OCI-LY1 (cell line): ENCODE results near the gene RALB.
"Not testable (repeated sequence)": the region's sequence is repeated elsewhere in the genome, so short reads cannot be mapped to it uniquely, and the experiment has no call there.

Experiments used
- H2AFZ ChIP-seq: fragments of 200-600 bp; sonication (generic), shearing (Covaris generic); 2 replicates; pipeline ENCODE4 v1.6.0; 2014; ENCODE audit warnings: antibody characterized with exemption, mild to moderate bottlenecking, low read length
- H3F3A ChIP-seq: fragments of 200-600 bp; sonication (generic), shearing (Covaris generic); 2 replicates; pipeline ENCODE4 v1.6.0; 2014; ENCODE audit warnings: mild to moderate bottlenecking, antibody characterized with exemption, low read length, moderate library complexity; ENCODE audit not compliant: insufficient read depth
- H3K27ac ChIP-seq: fragments of 200-600 bp; sonication (generic); 2 replicates; pipeline ENCODE4 v1.5.1; 2014; ENCODE audit warnings: low read length, mixed run types, mild to moderate bottlenecking, low read depth; ENCODE audit not compliant: poor library complexity, severe bottlenecking
- H3K27me3 ChIP-seq: fragments of 200-600 bp; sonication (generic); 2 replicates; pipeline ENCODE4 v1.6.0; 2014; ENCODE audit warnings: antibody characterized with exemption, mild to moderate bottlenecking, low read length, moderate library complexity; ENCODE audit not compliant: insufficient read depth
- H3K36me3 ChIP-seq: fragments of 200-600 bp; sonication (generic); 2 replicates; pipeline ENCODE4 v1.6.1; 2014; ENCODE audit warnings: mild to moderate bottlenecking, antibody characterized with exemption, low read length, moderate library complexity, mixed read lengths; ENCODE audit not compliant: insufficient read depth
- H3K4me1 ChIP-seq: fragments of 200-600 bp; sonication (generic); 2 replicates; pipeline ENCODE4 v1.5.1; 2014; ENCODE audit warnings: mild to moderate bottlenecking, low read length, moderate library complexity; ENCODE audit not compliant: insufficient read depth, severe bottlenecking
- H3K4me2 ChIP-seq: fragments of 200-600 bp; sonication (generic), shearing (Covaris generic); 2 replicates; pipeline ENCODE4 v1.6.1; 2014; ENCODE audit warnings: low read length
- H3K4me3 ChIP-seq: fragments of 200-600 bp; sonication (generic); 2 replicates; pipeline ENCODE4 v1.5.1; 2014; ENCODE audit warnings: low read length, low read depth, mild to moderate bottlenecking, mixed read lengths; ENCODE audit not compliant: poor library complexity, severe bottlenecking
- H3K79me2 ChIP-seq: fragments of 200-600 bp; shearing (Covaris generic); 2 replicates; pipeline ENCODE4 v1.6.1; 2016; ENCODE audit warnings: mixed run types, low read length, mixed read lengths; ENCODE audit not compliant: insufficient read depth
- H3K9ac ChIP-seq: fragments of 200-600 bp; sonication (generic), shearing (Covaris generic); 2 replicates; pipeline ENCODE4 v1.6.1; 2014; ENCODE audit warnings: mild to moderate bottlenecking, low read length, mixed read lengths
- H3K9me2 ChIP-seq: fragments of 200-600 bp; sonication (generic), shearing (Covaris generic); 2 replicates; pipeline ENCODE4 v1.6.1; 2014; ENCODE audit warnings: low read depth, mild to moderate bottlenecking, low read length, mixed read lengths
- H3K9me3 ChIP-seq: fragments of 200-600 bp; shearing (Covaris generic); 2 replicates; pipeline ENCODE4 v1.6.1; 2014; ENCODE audit warnings: low read length, mixed read lengths
- H4K20me1 ChIP-seq: fragments of 200-600 bp; sonication (generic), shearing (Covaris generic); 2 replicates; pipeline ENCODE4 v1.6.0; 2016; ENCODE audit warnings: mild to moderate bottlenecking, low read length; ENCODE audit not compliant: insufficient read depth
- EZH2 ChIP-seq: fragments of 200-600 bp; sonication (generic), shearing (Covaris generic); IDR thresholded peaks from 2 replicates; pipeline ENCODE4 v1.8.0; 2017; ENCODE audit warnings: borderline replicate concordance, mixed run types, mild to moderate bottlenecking, antibody characterized with exemption, low read length, moderate library complexity, mixed read lengths
- TF ChIP-seq, protein P1 (sequence below): fragments of 200-600 bp; sonication (generic), shearing (Covaris generic); IDR thresholded peaks from 2 replicates; pipeline ENCODE4 v1.5.1; 2017; ENCODE audit warnings: mild to moderate bottlenecking, antibody characterized with exemption, low read length, moderate library complexity, mixed read lengths

The RALB gene

DNA sequence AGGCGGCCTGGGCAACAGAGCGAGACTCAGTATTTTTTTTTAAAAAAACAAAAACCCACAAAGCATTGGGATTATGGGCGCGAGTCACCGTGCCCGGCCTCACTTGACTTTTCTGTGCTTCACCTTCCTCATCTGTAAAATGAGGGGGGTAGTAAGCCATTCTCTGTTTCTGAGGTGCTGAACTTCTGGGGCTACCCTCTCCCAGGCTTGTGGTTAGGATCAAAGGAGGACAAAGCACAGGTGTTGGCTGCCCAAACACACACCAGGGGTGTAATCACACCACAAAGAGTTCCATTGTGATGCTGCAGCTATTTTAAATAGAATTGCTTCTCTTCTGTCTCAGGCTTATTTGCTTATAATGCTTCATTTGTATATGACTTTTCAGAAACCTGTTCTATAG is 57.5 kb downstream of the RALB start:
- no peaks in the 10 kb centered on the region for H3K79me2 ChIP-seq
- H3K27ac ChIP-seq: peak overlapping the region; percentile 95
- H3K36me3 ChIP-seq: no peaks in the 10 kb centered on the region
- no peaks in the 10 kb centered on the region for H3K27me3 ChIP-seq
- peaks cover 5% of the 10 kb centered on the region; the same call in 1 of the 2 replicates for H3F3A ChIP-seq
- no peaks in the 10 kb centered on the region for H4K20me1 ChIP-seq
- H3K9me3 ChIP-seq: no peaks in the 10 kb centered on the region
- no peak overlapping the region for H2AFZ ChIP-seq
- H3K4me1 ChIP-seq: peaks cover 72% of the 10 kb centered on the region
- H3K4me2 ChIP-seq: peak overlapping the region; percentile 36
- peak overlapping the region; percentile 33; the same call in 1 of the 2 replicates for H3K9ac ChIP-seq
- no peak for TF ChIP-seq EZH2
- TF ChIP-seq, protein P1, sequence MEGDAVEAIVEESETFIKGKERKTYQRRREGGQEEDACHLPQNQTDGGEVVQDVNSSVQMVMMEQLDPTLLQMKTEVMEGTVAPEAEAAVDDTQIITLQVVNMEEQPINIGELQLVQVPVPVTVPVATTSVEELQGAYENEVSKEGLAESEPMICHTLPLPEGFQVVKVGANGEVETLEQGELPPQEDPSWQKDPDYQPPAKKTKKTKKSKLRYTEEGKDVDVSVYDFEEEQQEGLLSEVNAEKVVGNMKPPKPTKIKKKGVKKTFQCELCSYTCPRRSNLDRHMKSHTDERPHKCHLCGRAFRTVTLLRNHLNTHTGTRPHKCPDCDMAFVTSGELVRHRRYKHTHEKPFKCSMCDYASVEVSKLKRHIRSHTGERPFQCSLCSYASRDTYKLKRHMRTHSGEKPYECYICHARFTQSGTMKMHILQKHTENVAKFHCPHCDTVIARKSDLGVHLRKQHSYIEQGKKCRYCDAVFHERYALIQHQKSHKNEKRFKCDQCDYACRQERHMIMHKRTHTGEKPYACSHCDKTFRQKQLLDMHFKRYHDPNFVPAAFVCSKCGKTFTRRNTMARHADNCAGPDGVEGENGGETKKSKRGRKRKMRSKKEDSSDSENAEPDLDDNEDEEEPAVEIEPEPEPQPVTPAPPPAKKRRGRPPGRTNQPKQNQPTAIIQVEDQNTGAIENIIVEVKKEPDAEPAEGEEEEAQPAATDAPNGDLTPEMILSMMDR: no peak
- H3K9me2 ChIP-seq: no peaks in the 10 kb centered on the region
- H3K4me3 ChIP-seq: peak overlapping the region; percentile 15

DNA sequence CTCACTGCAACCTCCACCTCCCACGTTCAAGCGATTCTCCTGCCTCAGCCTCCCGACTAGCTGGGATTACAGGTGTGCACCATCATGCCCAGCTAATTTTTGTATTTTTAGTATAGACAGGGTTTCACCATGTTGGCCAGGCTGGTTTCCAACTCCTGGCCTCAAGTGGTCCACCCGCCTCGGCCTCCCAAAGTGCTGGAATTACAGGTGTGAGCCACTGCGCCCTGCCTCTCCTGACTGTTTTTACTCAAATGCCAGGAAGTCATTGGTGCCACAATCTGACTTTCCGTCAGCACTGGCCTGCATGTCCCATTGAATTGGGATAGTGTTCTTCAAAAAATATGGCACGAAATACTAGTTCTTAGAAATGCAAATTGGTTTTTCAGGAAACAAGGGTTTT is 58.2 kb downstream of the RALB start:
- Histone ChIP-seq H3K4me3 (peak overlapping the region; percentile 15), H3K27ac (peak overlapping the region; percentile 95), H3K4me1 (peaks cover 68% of the 10 kb centered on the region), H3K4me2 (peak overlapping the region; percentile 36; the same call in 1 of the 2 replicates), H3K9ac (peak overlapping the region; percentile 45; the same call in 1 of the 2 replicates)
- H3K9me2 ChIP-seq, H3K36me3 ChIP-seq, H3K79me2 ChIP-seq, H4K20me1 ChIP-seq, H3K27me3 ChIP-seq, H3K9me3 ChIP-seq, H2AFZ ChIP-seq, H3F3A ChIP-seq: not testable (repeated sequence)

DNA sequence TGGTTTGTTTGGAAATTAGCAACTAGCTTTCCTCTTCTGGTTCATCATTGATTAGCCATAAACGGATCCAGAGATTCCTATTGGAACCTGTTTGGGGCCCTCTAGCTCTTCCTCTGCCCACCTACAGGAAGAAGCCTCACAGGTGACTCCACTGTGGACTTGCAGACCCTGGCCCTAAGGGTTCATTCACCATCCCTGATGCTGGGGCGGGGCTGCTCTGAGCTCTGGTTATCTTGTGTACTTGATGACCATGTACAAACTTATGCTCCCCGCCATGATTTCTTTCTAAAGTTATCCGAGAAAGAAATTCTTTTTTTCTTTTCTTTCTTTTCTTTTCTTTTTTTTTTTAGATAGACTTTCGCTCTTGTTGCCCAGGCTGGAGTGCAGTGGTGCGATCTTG is 59.4 kb downstream of the RALB start:
- Histone ChIP-seq H3K79me2 (no peaks in the 10 kb centered on the region), H3F3A (peaks cover 5% of the 10 kb centered on the region; the same call in 1 of the 2 replicates), H4K20me1 (no peaks in the 10 kb centered on the region), H3K9me3 (no peaks in the 10 kb centered on the region), H2AFZ (no peak overlapping the region), H3K4me1 (peaks cover 63% of the 10 kb centered on the region), H3K4me2 (no peak overlapping the region), H3K27ac (peak overlapping the region; percentile 95), H3K36me3 (no peaks in the 10 kb centered on the region), H3K27me3 (no peaks in the 10 kb centered on the region), H3K9ac (no peak overlapping the region), H3K9me2 (no peaks in the 10 kb centered on the region), H3K4me3 (no peak overlapping the region)
- TF ChIP-seq EZH2: no peak
- TF ChIP-seq, protein P1: no peak
